ENCODE data around the gene KSR1.

Gene KSR1

DNA sequence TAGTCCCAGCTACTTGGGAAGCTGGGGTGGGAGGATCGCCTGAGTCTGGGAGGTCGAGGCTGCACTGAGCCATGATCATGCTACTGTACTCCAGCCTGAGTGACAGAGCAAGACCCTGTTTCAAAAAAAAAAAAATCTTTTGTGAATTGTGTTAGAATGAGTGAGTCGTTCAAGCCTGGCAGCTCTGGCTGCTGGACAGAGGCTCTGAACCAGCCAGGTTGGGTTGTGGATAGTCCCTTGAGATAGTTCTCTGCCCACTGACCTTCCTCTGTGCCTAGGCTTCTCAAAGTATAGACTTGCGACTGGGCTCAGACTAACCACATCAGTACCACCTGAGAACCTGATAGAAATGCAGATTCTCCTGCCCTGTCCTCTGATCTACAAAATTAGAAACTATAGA, 2.2 kb upstream of the KSR1 start:
- Histone ChIP-seq H3K36me3 (ENCODE audit: insufficient read depth, low read length) (no peaks in the 10 kb centered on the region), H3K27ac (no peak overlapping the region), H3K9ac (ENCODE audit: insufficient read length) (no peak overlapping the region), H3K4me3 (no peak overlapping the region), H3K9me3 (ENCODE audit: low read depth, low read length) (no peaks in the 10 kb centered on the region)
- DNase-seq (ENCODE audit: low read depth, low spot score) = no peak
- TF ChIP-seq FOXP2 (optimal IDR thresholded peaks at IDR 0.05; ENCODE audit: control extremely low read depth, extremely low read length, insufficient read depth) = no peak
- no peak for TF ChIP-seq EZH2 (IDR thresholded peaks at IDR 0.05)
- TF ChIP-seq POLR2AphosphoS5 (IDR thresholded peaks at IDR 0.05; ENCODE audit: borderline replicate concordance, low read depth, low read length) = no peak

DNA sequence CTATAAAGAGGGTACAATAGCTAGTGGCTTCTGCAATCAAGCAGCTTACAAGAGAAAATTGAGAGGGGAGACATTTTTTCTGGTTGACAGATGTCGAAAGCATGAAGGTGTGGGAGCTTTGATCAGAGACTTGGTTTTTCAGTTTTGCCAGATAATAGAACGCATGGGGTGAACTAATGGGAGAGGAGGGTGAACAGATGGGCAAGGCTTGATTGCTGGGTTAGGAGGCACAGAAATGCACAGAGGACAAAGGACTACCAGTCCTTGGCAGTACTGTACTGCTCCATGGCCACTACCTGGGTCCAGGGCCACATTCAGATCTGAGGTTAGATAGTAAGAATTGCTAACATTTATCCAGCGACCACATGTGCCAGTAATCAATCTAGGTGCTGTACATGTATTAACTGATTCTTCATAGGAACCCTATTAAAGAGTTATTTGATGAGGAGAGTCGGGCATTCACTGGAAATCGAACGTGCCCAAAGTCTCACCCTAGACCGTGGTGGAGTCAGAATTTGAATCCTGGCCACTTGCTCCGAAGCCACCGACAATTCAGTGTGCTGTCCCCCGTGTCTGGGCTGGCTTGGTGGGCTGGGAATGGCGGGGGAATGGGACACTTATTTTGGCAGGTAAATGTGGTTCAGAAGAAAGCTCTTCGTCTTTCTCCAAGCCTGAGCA, 873 bp upstream of the KSR1 start:
- no peaks in the 10 kb centered on the region for H3K9me3 ChIP-seq (ENCODE audit: low read depth, low read length)
- no peaks in the 10 kb centered on the region for H3K36me3 ChIP-seq (ENCODE audit: insufficient read depth, low read length)
- no peak overlapping the region for H3K9ac ChIP-seq (ENCODE audit: insufficient read length)
- TF ChIP-seq FOXP2 (optimal IDR thresholded peaks at IDR 0.05; ENCODE audit: control extremely low read depth, extremely low read length, insufficient read depth) = no peak
- TF ChIP-seq EZH2 (IDR thresholded peaks at IDR 0.05) = no peak
- no peak for TF ChIP-seq POLR2AphosphoS5 (IDR thresholded peaks at IDR 0.05; ENCODE audit: borderline replicate concordance, low read depth, low read length)
- peak overlapping the region; percentile 82 for H3K4me3 ChIP-seq
- H3K27ac ChIP-seq = no peak overlapping the region
- no peak for DNase-seq (ENCODE audit: low read depth, low spot score)

DNA sequence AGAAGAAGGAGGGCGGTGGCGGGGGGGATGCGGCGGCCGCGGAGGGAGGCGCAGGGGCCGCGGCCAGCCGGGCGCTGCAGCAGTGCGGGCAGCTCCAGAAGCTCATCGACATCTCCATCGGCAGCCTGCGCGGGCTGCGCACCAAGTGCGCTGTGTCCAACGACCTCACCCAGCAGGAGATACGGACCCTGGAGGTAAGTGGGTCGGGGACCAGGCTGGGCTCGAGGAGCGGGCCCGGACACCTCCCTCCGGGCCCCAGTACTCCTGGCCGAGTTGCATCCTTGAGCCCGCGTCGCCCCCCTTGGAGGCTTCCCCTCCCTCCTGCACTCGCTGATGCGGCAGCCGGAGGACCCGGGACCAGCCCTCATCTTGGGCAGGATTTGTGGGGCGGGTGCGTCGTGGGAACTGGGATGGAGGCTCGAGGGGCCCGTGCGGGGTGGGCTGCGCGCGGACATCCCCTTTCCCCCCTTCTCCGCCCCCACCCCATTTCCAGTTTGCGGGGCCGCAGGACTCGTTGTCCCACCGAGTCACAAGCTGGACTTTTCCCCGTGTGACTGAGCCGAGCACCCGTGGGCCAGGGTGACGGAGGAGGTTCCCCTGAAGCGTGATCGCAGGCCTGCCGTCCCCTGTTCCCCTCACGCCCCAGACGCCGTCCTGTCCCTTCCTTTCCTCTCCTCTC, 572 bp downstream of the KSR1 start:
- H3K4me3 ChIP-seq = peak overlapping the region; percentile 82
- no peak overlapping the region for H3K27ac ChIP-seq
- no peaks in the 10 kb centered on the region for H3K36me3 ChIP-seq (ENCODE audit: insufficient read depth, low read length)
- peak overlapping the region; percentile 73 for H3K9ac ChIP-seq (ENCODE audit: insufficient read length)
- no peaks in the 10 kb centered on the region for H3K9me3 ChIP-seq (ENCODE audit: low read depth, low read length)
- TF ChIP-seq POLR2AphosphoS5 (IDR thresholded peaks at IDR 0.05; ENCODE audit: borderline replicate concordance, low read depth, low read length) = no peak
- TF ChIP-seq FOXP2 (optimal IDR thresholded peaks at IDR 0.05; ENCODE audit: control extremely low read depth, extremely low read length, insufficient read depth) = no peak
- no peak for TF ChIP-seq EZH2 (IDR thresholded peaks at IDR 0.05)
- no peak for DNase-seq (ENCODE audit: low read depth, low spot score)

GRCh38 chr17:27457360-27457715, 1.1 kb downstream of the KSR1 start:
- H3K36me3 ChIP-seq (ENCODE audit: insufficient read depth, low read length) = no peaks in the 10 kb centered on the region
- H3K4me3 ChIP-seq = peak overlapping the region; percentile 82
- H3K9me3 ChIP-seq (ENCODE audit: low read depth, low read length) = no peaks in the 10 kb centered on the region
- no peak for DNase-seq (ENCODE audit: low read depth, low spot score)
- TF ChIP-seq EZH2 (IDR thresholded peaks at IDR 0.05) (no peak), POLR2AphosphoS5 (IDR thresholded peaks at IDR 0.05; ENCODE audit: borderline replicate concordance, low read depth, low read length) (no peak), FOXP2 (optimal IDR thresholded peaks at IDR 0.05; ENCODE audit: control extremely low read depth, extremely low read length, insufficient read depth) (no peak)
- H3K27ac ChIP-seq = no peak overlapping the region
- H3K9ac ChIP-seq (ENCODE audit: insufficient read length) = peak overlapping the region; percentile 73

DNA sequence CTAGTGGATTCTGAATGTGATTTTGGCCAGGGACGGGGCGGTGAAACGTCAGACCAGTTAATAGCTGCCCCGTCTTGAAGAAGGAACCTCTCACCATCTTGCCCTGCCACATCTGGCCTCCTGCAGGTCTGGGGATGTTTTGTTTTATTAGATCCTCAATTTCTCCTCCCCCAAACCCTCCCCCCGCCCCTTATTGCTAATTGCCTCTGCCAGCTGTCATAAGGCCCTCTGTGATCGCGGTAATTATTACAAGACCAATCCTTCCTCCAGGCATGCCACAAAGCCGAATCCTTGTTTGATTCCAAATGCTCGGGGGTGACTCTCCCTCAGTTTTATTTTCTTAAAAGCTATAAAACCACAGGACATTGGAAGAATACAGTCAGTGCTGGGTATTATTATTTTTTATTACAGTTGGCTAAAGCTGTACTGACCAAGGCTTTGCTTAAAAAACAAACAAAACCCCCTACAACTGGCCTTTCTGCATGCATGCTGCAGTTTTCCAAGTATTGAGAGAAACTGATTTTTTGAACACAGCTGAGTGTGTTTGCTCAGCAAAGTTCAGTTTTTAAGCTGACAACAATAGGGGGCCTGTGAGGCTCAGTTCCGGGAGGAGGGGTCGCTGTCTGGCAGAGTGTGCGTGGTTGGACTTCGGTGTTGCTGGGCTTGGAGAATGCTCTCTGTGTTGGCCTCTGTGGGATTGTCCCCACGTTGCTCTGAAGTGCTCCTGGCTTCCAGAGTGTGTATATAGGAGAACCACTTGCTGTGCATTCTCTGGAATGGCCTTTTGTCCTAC, 1.7 kb downstream of the KSR1 start:
- Histone ChIP-seq H3K4me3 (peak overlapping the region; percentile 82), H3K9ac (ENCODE audit: insufficient read length) (peak overlapping the region; percentile 73), H3K9me3 (ENCODE audit: low read depth, low read length) (no peaks in the 10 kb centered on the region), H3K27ac (peak overlapping the region; percentile 35; the same call in 1 of the 2 replicates), H3K36me3 (ENCODE audit: insufficient read depth, low read length) (no peaks in the 10 kb centered on the region)
- DNase-seq (ENCODE audit: low read depth, low spot score) = no peak
- TF ChIP-seq EZH2 (IDR thresholded peaks at IDR 0.05) = no peak
- 0 out of 2 replicates have a peak, but pooled peaks have one; percentile 43 for TF ChIP-seq POLR2AphosphoS5 (IDR thresholded peaks at IDR 0.05; ENCODE audit: borderline replicate concordance, low read depth, low read length)
- TF ChIP-seq FOXP2 (optimal IDR thresholded peaks at IDR 0.05; ENCODE audit: control extremely low read depth, extremely low read length, insufficient read depth) = no peak

DNA sequence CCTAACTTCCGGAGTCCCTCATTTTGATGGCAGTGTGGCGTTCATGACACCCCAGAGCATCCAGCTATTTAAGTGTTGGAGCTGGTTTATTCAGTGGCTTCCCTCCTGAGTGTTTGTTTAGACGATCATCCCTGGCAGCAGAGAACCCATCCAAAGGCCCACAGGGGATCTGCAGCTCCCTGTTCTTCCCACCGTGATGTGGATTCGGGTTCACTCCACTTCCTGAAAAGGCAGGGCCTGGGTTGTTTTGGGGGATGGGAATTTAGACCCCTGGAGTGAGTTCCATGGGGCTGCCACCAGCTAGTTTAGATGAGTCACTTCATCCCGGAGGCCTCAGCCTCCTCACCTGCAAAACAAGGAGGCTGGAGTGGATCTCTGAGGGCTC, 2.3 kb downstream of the KSR1 start:
- no peak for DNase-seq (ENCODE audit: low read depth, low spot score)
- Histone ChIP-seq H3K4me3 (peak overlapping the region; percentile 82), H3K9ac (ENCODE audit: insufficient read length) (no peak overlapping the region), H3K27ac (0 out of 2 replicates have a peak overlapping the region, but pooled peaks have one; percentile 35), H3K36me3 (ENCODE audit: insufficient read depth, low read length) (no peaks in the 10 kb centered on the region), H3K9me3 (ENCODE audit: low read depth, low read length) (no peaks in the 10 kb centered on the region)
- TF ChIP-seq EZH2 (IDR thresholded peaks at IDR 0.05) (no peak), POLR2AphosphoS5 (IDR thresholded peaks at IDR 0.05; ENCODE audit: borderline replicate concordance, low read depth, low read length) (no peak), FOXP2 (optimal IDR thresholded peaks at IDR 0.05; ENCODE audit: control extremely low read depth, extremely low read length, insufficient read depth) (no peak)

DNA sequence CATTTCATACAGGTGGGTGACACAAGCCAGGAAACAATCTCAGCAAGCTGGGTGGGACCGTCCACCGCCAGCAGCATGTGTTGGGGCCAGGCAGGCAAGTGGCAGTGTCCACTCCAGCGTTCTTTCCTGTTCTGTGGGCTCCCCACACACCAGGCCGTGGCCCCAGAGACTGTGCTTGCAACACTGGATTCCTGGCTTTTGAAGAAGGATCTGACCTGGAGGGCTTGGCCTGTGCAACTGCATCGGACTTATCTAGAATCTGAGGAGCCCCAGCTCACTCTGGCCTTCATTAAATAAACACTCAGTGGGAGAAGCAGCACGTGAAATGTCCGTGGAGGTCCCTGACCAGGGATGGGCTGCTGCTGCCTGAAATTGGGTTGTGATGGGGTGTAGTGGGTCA, 3.2 kb downstream of the KSR1 start:
- DNase-seq (ENCODE audit: low read depth, low spot score) = no peak
- H3K9me3 ChIP-seq (ENCODE audit: low read depth, low read length) = no peaks in the 10 kb centered on the region
- no peak for TF ChIP-seq EZH2 (IDR thresholded peaks at IDR 0.05)
- no peak for TF ChIP-seq FOXP2 (optimal IDR thresholded peaks at IDR 0.05; ENCODE audit: control extremely low read depth, extremely low read length, insufficient read depth)
- TF ChIP-seq POLR2AphosphoS5 (IDR thresholded peaks at IDR 0.05; ENCODE audit: borderline replicate concordance, low read depth, low read length) = no peak
- no peak overlapping the region for H3K27ac ChIP-seq
- H3K4me3 ChIP-seq = no peak overlapping the region
- H3K36me3 ChIP-seq (ENCODE audit: insufficient read depth, low read length) = no peaks in the 10 kb centered on the region
- no peak overlapping the region for H3K9ac ChIP-seq (ENCODE audit: insufficient read length)

GRCh38 chr17:27460196-27460725, 4.0 kb downstream of the KSR1 start:
- TF ChIP-seq EZH2 (IDR thresholded peaks at IDR 0.05) (no peak), POLR2AphosphoS5 (IDR thresholded peaks at IDR 0.05; ENCODE audit: borderline replicate concordance, low read depth, low read length) (no peak), FOXP2 (optimal IDR thresholded peaks at IDR 0.05; ENCODE audit: control extremely low read depth, extremely low read length, insufficient read depth) (no peak)
- no peak for DNase-seq (ENCODE audit: low read depth, low spot score)
- Histone ChIP-seq H3K4me3 (no peak overlapping the region), H3K9ac (ENCODE audit: insufficient read length) (no peak overlapping the region), H3K27ac (no peak overlapping the region), H3K9me3 (ENCODE audit: low read depth, low read length) (no peaks in the 10 kb centered on the region), H3K36me3 (ENCODE audit: insufficient read depth, low read length) (no peaks in the 10 kb centered on the region)
